ENCODE measurements around the gene ZFP30. TPM values are rescaled to one million over a fixed set of nuclear protein-coding genes. Genes with fewer than 3 reads are reported as not detected.

The ZFP30 gene
- total RNA-seq, 4 donors from 2014 or later = 9.0 to 16.1 (median 11.1) TPM

Small RNA genes lying within 50 kb of the gene (small RNA-seq; reads per million reads assigned to genes)
- gene SELENOKP1 = not detected

Other genes with a start within 250 kb of the ZFP30 start
- gene ZNF569, start 188.0 kb downstream of the ZFP30 start, total RNA-seq = 1 to 10 TPM; 3.1 to 8.0 (median 4.6) TPM
- gene ZNF570, start 186.1 kb downstream of the ZFP30 start, total RNA-seq = 10 to 100 TPM in 1 of 4 donors, 1 to 10 TPM in 3; 5.3 to 11.2 (median 8.8) TPM
- gene ZNF793, start 148.5 kb downstream of the ZFP30 start, total RNA-seq = 1 to 10 TPM; 1.2 to 3.5 (median 1.3) TPM
- 1 to 10 TPM; 2.3 to 7.3 (median 4.9) TPM for gene ZNF571, start 60.7 kb downstream of the ZFP30 start, total RNA-seq
- gene ZNF540, start 60.6 kb downstream of the ZFP30 start, total RNA-seq = 1 to 10 TPM; 1.2 to 2.2 (median 1.5) TPM
- gene ZNF607, start 64.3 kb upstream of the ZFP30 start, total RNA-seq = 1 to 10 TPM; 1.8 to 5.4 (median 3.1) TPM
- gene ZNF573, start 124.1 kb upstream of the ZFP30 start, total RNA-seq = 10 to 100 TPM in 1 of 4 donors, 1 to 10 TPM in 3; 4.4 to 17.5 (median 5.5) TPM